MM.1S (cell line): ENCODE data around the gene DRC7.
"Not testable (repeated sequence)": the region's sequence is repeated elsewhere in the genome, so short reads cannot be mapped to it uniquely, and the experiment has no call there.

Experiments used
- DNase-seq: peaks from one replicate; pipeline ENCODE4 v3.0.0-alpha.2; 2015
- H2AFZ ChIP-seq: fragments of 300-600 bp; sonication (generic); 2 replicates; pipeline ENCODE4 v1.6.0; 2016; ENCODE audit warnings: antibody characterized with exemption, low read length
- H3F3A ChIP-seq: fragments of 300-600 bp; sonication (generic); 2 replicates; pipeline ENCODE4 v1.6.1; 2016; ENCODE audit warnings: mild to moderate bottlenecking, antibody characterized with exemption, low read length, moderate library complexity, mixed read lengths; ENCODE audit not compliant: insufficient read depth
- H3K27ac ChIP-seq: fragments of 300-600 bp; sonication (generic); 2 replicates; pipeline ENCODE4 v1.5.1; 2016; ENCODE audit warnings: mild to moderate bottlenecking, low read length
- H3K27me3 ChIP-seq: fragments of 300-600 bp; sonication (generic); replicated peaks from 2 replicates; pipeline ENCODE4 v1.6.0; 2016; ENCODE audit warnings: low read length; ENCODE audit not compliant: insufficient read depth
- H3K36me3 ChIP-seq: fragments of 300-600 bp; sonication (generic); replicated peaks from 2 replicates; pipeline ENCODE4 v1.6.1; 2016; ENCODE audit warnings: mild to moderate bottlenecking, low read length, mixed read lengths; ENCODE audit not compliant: insufficient read depth
- H3K4me1 ChIP-seq: fragments of 300-600 bp; sonication (generic); 2 replicates; pipeline ENCODE4 v1.6.1; 2016; ENCODE audit warnings: low read length, mixed read lengths
- H3K4me2 ChIP-seq: fragments of 300-600 bp; sonication (generic); 2 replicates; pipeline ENCODE4 v1.6.0; 2016; ENCODE audit warnings: low read depth, low read length
- H3K4me3 ChIP-seq: fragments of 300-600 bp; sonication (generic); 2 replicates; pipeline ENCODE4 v1.5.1; 2016; ENCODE audit warnings: low read length, mixed read lengths
- H3K79me2 ChIP-seq: fragments of 300-600 bp; sonication (generic); 2 replicates; pipeline ENCODE4 v1.6.1; 2016; ENCODE audit warnings: mixed run types, low read length, mixed read lengths
- H3K9ac ChIP-seq: fragments of 300-600 bp; sonication (generic); 2 replicates; pipeline ENCODE4 v1.6.1; 2016; ENCODE audit warnings: low read length, mixed read lengths
- H3K9me2 ChIP-seq: fragments of 300-600 bp; sonication (generic); replicated peaks from 2 replicates; pipeline ENCODE4 v1.6.1; 2016; ENCODE audit warnings: mild to moderate bottlenecking, low read length, mixed read lengths; ENCODE audit not compliant: insufficient read depth
- H3K9me3 ChIP-seq: fragments of 300-600 bp; sonication (generic); replicated peaks from 2 replicates; pipeline ENCODE4 v1.6.1; 2016; ENCODE audit warnings: mild to moderate bottlenecking, low read length, mixed read lengths; ENCODE audit not compliant: insufficient read depth
- H4K20me1 ChIP-seq: fragments of 300-600 bp; sonication (generic); 2 replicates; pipeline ENCODE4 v1.6.1; 2016; ENCODE audit warnings: mild to moderate bottlenecking, low read length, moderate library complexity, mixed read lengths; ENCODE audit not compliant: insufficient read depth
- CTCF ChIP-seq: fragments of 300-600 bp; sonication (generic); IDR thresholded peaks from 2 replicates; pipeline ENCODE4 v1.5.1; 2016; ENCODE audit warnings: antibody characterized with exemption, low read length, mixed read lengths
- EZH2 ChIP-seq: fragments of 300-600 bp; sonication (generic); optimal IDR thresholded peaks from 2 replicates; pipeline ENCODE3; 2017; ENCODE audit warnings: low read depth, mild to moderate bottlenecking, antibody characterized with exemption, low read length, mixed read lengths
- EZH2phosphoT487 ChIP-seq: fragments of 300-600 bp; sonication (generic); IDR thresholded peaks from 2 replicates; pipeline ENCODE4 v1.6.1; 2018; ENCODE audit warnings: antibody characterized with exemption, low read length

Gene DRC7

GRCh38 chr16:57744642-57744903 is 50.0 kb downstream of the DRC7 start:
- Histone ChIP-seq H3K27me3 (no peaks in the 10 kb centered on the region), H3F3A (no peaks in the 10 kb centered on the region), H3K9me2 (no peaks in the 10 kb centered on the region), H3K9ac (no peak overlapping the region), H3K9me3 (no peaks in the 10 kb centered on the region), H3K27ac (no peak overlapping the region), H2AFZ (no peak overlapping the region), H4K20me1 (no peaks in the 10 kb centered on the region), H3K4me1 (no peaks in the 10 kb centered on the region), H3K4me3 (no peak overlapping the region), H3K79me2 (no peaks in the 10 kb centered on the region), H3K36me3 (no peaks in the 10 kb centered on the region), H3K4me2 (no peak overlapping the region)
- no peak for DNase-seq
- no peak for TF ChIP-seq EZH2phosphoT487
- no peak for TF ChIP-seq EZH2
- no peak for TF ChIP-seq CTCF

- Histone ChIP-seq H4K20me1 (no peaks in the 10 kb centered on the region), H3K4me3 (no peak overlapping the region), H2AFZ (no peak overlapping the region), H3K27me3 (no peaks in the 10 kb centered on the region), H3K36me3 (no peaks in the 10 kb centered on the region), H3K9me2 (no peaks in the 10 kb centered on the region), H3K9me3 (no peaks in the 10 kb centered on the region), H3K9ac (no peak overlapping the region), H3F3A (no peaks in the 10 kb centered on the region), H3K4me2 (no peak overlapping the region), H3K27ac (no peak overlapping the region), H3K79me2 (no peaks in the 10 kb centered on the region), H3K4me1 (no peaks in the 10 kb centered on the region)
- TF ChIP-seq EZH2 (no peak), EZH2phosphoT487 (no peak), CTCF (no peak)
- DNase-seq = no peak
Measured at GRCh38 chr16:57745768-57746167, 51.2 kb downstream of the DRC7 start.

GRCh38 chr16:57746316-57746715 is 51.7 kb downstream of the DRC7 start:
- not testable (repeated sequence) for H3K4me1 ChIP-seq, H3K36me3 ChIP-seq, H3K4me3 ChIP-seq, H3K9ac ChIP-seq, H3K79me2 ChIP-seq, H3K27ac ChIP-seq, H3K27me3 ChIP-seq, H2AFZ ChIP-seq, H3K4me2 ChIP-seq, H4K20me1 ChIP-seq, H3K9me3 ChIP-seq, DNase-seq, H3F3A ChIP-seq, H3K9me2 ChIP-seq

- Histone ChIP-seq H3K79me2 (no peaks in the 10 kb centered on the region), H3K9me3 (no peaks in the 10 kb centered on the region), H3K4me2 (no peak overlapping the region), H4K20me1 (no peaks in the 10 kb centered on the region), H3K4me3 (no peak overlapping the region), H2AFZ (no peak overlapping the region), H3K9me2 (no peaks in the 10 kb centered on the region), H3K9ac (no peak overlapping the region), H3K27ac (no peak overlapping the region), H3K4me1 (no peaks in the 10 kb centered on the region), H3F3A (no peaks in the 10 kb centered on the region), H3K27me3 (no peaks in the 10 kb centered on the region), H3K36me3 (no peaks in the 10 kb centered on the region)
- TF ChIP-seq EZH2phosphoT487 = no peak
- TF ChIP-seq CTCF = no peak
- no peak for TF ChIP-seq EZH2
- no peak for DNase-seq
Measured at GRCh38 chr16:57747091-57747490, 52.5 kb downstream of the DRC7 start.
